Liver (tissue), 3 donors: ENCODE data around the gene TMEM245.

Experiments used
- EGR1 ChIP-seq, 2 donors: IDR thresholded peaks; 2 replicates each; pipeline ENCODE4 v1.6.1; 2016 to 2018; ENCODE audit warnings: antibody characterized with exemption in 2 of 2, low read depth in 2 of 2
- FOXA1 ChIP-seq: IDR thresholded peaks from 2 replicates; pipeline ENCODE4 v1.6.1; 2016; ENCODE audit warnings: antibody characterized with exemption
- GABPA ChIP-seq, 2 donors: IDR thresholded peaks in 1 of 2; conservative IDR thresholded peaks in 1 of 2; 2 replicates each; pipeline ENCODE4 v1.6.1; 2016; ENCODE audit warnings: antibody characterized with exemption in 2 of 2, mild to moderate bottlenecking in 1 of 2, moderate library complexity in 1 of 2
- HNF4G ChIP-seq: IDR thresholded peaks from 2 replicates; pipeline ENCODE4 v1.6.1; 2016; ENCODE audit warnings: antibody characterized with exemption
- JUND ChIP-seq, 2 donors: IDR thresholded peaks; 2 replicates each; pipeline ENCODE4 v1.6.1; 2016; ENCODE audit warnings: antibody characterized with exemption in 2 of 2
- RAD21 ChIP-seq, 2 donors: IDR thresholded peaks; 2 replicates each; pipeline ENCODE4 v1.6.1; 2016; ENCODE audit warnings: antibody characterized with exemption in 2 of 2, mild to moderate bottlenecking in 2 of 2
- REST ChIP-seq: IDR thresholded peaks from 2 replicates; pipeline ENCODE4 v1.6.1; 2016; ENCODE audit warnings: antibody characterized with exemption, mild to moderate bottlenecking
- RXRA ChIP-seq, 2 donors: IDR thresholded peaks; 2 replicates each; pipeline ENCODE4 v1.6.1; 2017 to 2018; ENCODE audit warnings: antibody characterized with exemption in 2 of 2, mild to moderate bottlenecking in 1 of 2
- SP1 ChIP-seq: IDR thresholded peaks from 2 replicates; pipeline ENCODE4 v1.6.1; 2018; ENCODE audit warnings: antibody characterized with exemption, mild to moderate bottlenecking
- TAF1 ChIP-seq: conservative IDR thresholded peaks from 2 replicates; pipeline ENCODE4 v1.6.1; 2016; ENCODE audit warnings: antibody characterized with exemption, mild to moderate bottlenecking
- YY1 ChIP-seq: IDR thresholded peaks from 2 replicates; pipeline ENCODE4 v1.6.1; 2016; ENCODE audit warnings: antibody characterized with exemption, mild to moderate bottlenecking
- TF ChIP-seq, protein P1 (sequence below): IDR thresholded peaks from 2 replicates; pipeline ENCODE4 v1.6.1; 2016; ENCODE audit warnings: antibody characterized with exemption
- TF ChIP-seq, protein P2 (sequence below): fragments of 150-350 bp; IDR thresholded peaks from 2 replicates; pipeline ENCODE4 v1.5.1; 2017; ENCODE audit warnings: improper control_type of control experiment, low read depth, low read length; ENCODE audit not compliant: missing input control
- TF ChIP-seq, protein P3 (sequence below): IDR thresholded peaks from 2 replicates; pipeline ENCODE4 v1.6.1; 2016; ENCODE audit warnings: antibody characterized with exemption
- donor health status: healthy.
- donor health status: healthy.

DNA sequence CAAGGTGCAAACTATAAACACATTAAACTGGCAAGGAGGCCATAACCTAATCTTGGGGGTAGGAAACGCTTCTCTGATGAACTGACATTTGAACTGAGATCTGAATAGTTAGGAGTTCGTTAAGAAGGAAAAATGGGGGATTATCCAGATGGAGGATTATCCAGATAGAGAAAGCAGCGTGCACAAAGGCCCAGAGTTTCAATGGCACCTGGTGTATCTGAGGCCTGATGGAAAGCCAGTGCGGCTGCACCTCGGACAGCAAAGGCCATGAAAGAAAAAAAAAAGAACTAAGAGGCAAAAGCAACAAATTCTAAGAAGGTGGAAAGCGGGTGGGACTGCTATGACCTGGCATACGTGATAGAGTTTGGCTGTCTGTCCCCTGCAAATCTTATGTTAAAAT lies 93.4 kb downstream of the TMEM245 start:
- TF ChIP-seq, protein P1, sequence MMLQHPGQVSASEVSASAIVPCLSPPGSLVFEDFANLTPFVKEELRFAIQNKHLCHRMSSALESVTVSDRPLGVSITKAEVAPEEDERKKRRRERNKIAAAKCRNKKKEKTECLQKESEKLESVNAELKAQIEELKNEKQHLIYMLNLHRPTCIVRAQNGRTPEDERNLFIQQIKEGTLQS = no peak
- TF ChIP-seq SP1 = no peak
- TF ChIP-seq, protein P2, sequence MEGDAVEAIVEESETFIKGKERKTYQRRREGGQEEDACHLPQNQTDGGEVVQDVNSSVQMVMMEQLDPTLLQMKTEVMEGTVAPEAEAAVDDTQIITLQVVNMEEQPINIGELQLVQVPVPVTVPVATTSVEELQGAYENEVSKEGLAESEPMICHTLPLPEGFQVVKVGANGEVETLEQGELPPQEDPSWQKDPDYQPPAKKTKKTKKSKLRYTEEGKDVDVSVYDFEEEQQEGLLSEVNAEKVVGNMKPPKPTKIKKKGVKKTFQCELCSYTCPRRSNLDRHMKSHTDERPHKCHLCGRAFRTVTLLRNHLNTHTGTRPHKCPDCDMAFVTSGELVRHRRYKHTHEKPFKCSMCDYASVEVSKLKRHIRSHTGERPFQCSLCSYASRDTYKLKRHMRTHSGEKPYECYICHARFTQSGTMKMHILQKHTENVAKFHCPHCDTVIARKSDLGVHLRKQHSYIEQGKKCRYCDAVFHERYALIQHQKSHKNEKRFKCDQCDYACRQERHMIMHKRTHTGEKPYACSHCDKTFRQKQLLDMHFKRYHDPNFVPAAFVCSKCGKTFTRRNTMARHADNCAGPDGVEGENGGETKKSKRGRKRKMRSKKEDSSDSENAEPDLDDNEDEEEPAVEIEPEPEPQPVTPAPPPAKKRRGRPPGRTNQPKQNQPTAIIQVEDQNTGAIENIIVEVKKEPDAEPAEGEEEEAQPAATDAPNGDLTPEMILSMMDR = no peak
- no peak for TF ChIP-seq EGR1 (IDR thresholded peaks at IDR 0.05; ENCODE audit: low read depth in 2 of 2)
- no peak for TF ChIP-seq RXRA (IDR thresholded peaks at IDR 0.05)
- TF ChIP-seq REST = no peak
- no peak for TF ChIP-seq FOXA1
- TF ChIP-seq TAF1 = no peak
- no peak for TF ChIP-seq HNF4G
- TF ChIP-seq RAD21 (IDR thresholded peaks at IDR 0.05) = no peak
- TF ChIP-seq JUND (IDR thresholded peaks at IDR 0.05) = no peak
- TF ChIP-seq, protein P3, sequence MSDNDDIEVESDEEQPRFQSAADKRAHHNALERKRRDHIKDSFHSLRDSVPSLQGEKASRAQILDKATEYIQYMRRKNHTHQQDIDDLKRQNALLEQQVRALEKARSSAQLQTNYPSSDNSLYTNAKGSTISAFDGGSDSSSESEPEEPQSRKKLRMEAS = no peak
- no peak for TF ChIP-seq GABPA (IDR thresholded peaks at IDR 0.05 in 1 of 2, conservative IDR thresholded peaks at IDR 0.05 in 1 of 2)
- TF ChIP-seq YY1 = no peak
